ENCODE results near the gene GNG2. TPM values are rescaled to one million over a fixed set of nuclear protein-coding genes. Genes with fewer than 3 reads are reported as not detected.

Gene GNG2
- total RNA-seq, 6 experiments from 2014 or later, result 1.9 to 7.6 (median 3.5) TPM

DNA sequence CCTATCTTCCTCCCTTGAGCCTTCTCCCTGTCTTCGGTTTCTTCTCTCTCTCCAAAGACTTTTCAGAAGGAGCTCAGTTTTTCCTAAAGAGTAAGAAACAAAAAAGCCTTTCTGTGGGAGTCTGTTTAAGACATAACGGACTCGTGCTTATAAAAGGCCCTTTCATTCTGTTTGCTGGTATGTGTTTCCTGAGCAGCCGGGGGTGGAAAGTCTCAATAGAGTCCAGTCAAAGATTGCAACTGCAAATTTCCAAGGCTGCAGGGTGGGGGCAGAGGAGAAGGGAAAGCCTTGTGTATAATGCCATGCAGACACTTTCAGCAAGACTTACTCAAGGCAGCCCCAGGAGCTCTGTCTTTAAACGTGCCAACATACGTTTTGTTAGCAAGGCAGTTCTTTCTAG, 62.2 kb downstream of the GNG2 start:
- intact Hi-C loops (cut with DNase I), result no loop called here
- 37% methylated on average over 6 of the region's 6 CpGs for WGBS (ENCODE audit: insufficient coverage, low coverage, low lambda C conversion rate, missing lambda C conversion rate)
- no peaks in the 10 kb centered on the region for H3K4me1 ChIP-seq
- H3K9me3 ChIP-seq, result no peaks in the 10 kb centered on the region
- no peaks in the 10 kb centered on the region for H3K27me3 ChIP-seq
- TF ChIP-seq, protein P1, sequence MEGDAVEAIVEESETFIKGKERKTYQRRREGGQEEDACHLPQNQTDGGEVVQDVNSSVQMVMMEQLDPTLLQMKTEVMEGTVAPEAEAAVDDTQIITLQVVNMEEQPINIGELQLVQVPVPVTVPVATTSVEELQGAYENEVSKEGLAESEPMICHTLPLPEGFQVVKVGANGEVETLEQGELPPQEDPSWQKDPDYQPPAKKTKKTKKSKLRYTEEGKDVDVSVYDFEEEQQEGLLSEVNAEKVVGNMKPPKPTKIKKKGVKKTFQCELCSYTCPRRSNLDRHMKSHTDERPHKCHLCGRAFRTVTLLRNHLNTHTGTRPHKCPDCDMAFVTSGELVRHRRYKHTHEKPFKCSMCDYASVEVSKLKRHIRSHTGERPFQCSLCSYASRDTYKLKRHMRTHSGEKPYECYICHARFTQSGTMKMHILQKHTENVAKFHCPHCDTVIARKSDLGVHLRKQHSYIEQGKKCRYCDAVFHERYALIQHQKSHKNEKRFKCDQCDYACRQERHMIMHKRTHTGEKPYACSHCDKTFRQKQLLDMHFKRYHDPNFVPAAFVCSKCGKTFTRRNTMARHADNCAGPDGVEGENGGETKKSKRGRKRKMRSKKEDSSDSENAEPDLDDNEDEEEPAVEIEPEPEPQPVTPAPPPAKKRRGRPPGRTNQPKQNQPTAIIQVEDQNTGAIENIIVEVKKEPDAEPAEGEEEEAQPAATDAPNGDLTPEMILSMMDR (IDR thresholded peaks at IDR 0.05), result no peak
- TF ChIP-seq POLR2A (IDR thresholded peaks at IDR 0.05), result no peak
- no peak overlapping the region for H3K4me3 ChIP-seq
- DNase-seq (no peak), ATAC-seq (peak in 2 of 4 donors; percentile 22 to 29)
- no peaks in the 10 kb centered on the region for H3K36me3 ChIP-seq
- no peak overlapping the region for H3K27ac ChIP-seq

DNA sequence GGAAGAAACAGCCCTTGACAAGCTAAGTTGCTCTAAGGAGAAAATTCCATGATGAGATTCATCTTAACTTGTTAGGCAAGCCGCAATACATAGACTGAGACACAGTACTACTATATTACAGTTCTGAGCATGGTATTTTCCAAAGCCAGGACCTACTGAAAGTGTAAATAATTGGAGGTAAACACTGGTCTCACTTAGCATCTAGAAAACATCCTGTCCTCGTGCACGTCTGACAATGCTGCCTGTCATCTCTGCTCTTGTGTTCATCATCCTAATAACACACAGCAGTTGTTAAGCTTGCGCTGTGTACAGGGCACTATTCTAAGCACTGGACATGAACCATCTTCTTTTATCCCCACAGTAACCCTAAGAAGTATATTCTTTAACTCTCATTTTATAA, 64.2 kb downstream of the GNG2 start:
- DNase-seq (no peak), ATAC-seq (no peak)
- no peak overlapping the region for H3K27ac ChIP-seq
- H3K4me1 ChIP-seq, result no peaks in the 10 kb centered on the region
- intact Hi-C loops (cut with DNase I), result no loop called here
- H3K27me3 ChIP-seq, result no peaks in the 10 kb centered on the region
- WGBS (ENCODE audit: insufficient coverage, low coverage, low lambda C conversion rate, missing lambda C conversion rate), result 62% methylated on average over 4 of the region's 4 CpGs
- no peaks in the 10 kb centered on the region for H3K36me3 ChIP-seq
- no peaks in the 10 kb centered on the region for H3K9me3 ChIP-seq
- H3K4me3 ChIP-seq, result no peak overlapping the region
- no peak for TF ChIP-seq POLR2A (IDR thresholded peaks at IDR 0.05)
- TF ChIP-seq, protein P1 (IDR thresholded peaks at IDR 0.05), result no peak

DNA sequence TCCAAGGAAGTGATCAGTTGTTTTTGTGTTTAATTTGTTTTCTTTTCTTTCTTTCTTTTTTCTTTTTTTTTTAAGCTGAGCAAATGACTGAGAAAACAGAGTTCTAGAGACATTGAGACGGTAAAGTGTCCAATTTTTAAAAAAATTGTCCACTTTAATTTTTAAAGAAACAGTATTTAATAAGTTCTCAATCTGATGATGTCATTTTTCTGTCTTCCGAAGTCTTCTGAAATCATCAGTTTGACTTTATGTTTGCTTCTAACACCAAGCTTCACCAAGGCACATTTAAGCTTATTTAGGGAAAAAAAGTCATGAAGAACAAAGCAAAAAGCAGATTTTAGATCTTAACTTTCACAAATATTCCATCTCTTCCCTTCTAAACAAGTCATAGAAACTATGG, 65.6 kb downstream of the GNG2 start:
- ATAC-seq, result no peak
- intact Hi-C loops (cut with DNase I), result no loop called here
- H3K4me3 ChIP-seq, result no peak overlapping the region
- no peak for TF ChIP-seq POLR2A (IDR thresholded peaks at IDR 0.05)
- TF ChIP-seq, protein P1 (IDR thresholded peaks at IDR 0.05), result no peak
- 87% methylated on average over 2 of the region's 2 CpGs for WGBS (ENCODE audit: insufficient coverage, low coverage, low lambda C conversion rate, missing lambda C conversion rate)
- no peaks in the 10 kb centered on the region for H3K4me1 ChIP-seq
- no peaks in the 10 kb centered on the region for H3K9me3 ChIP-seq
- DNase-seq, result no peak
- no peaks in the 10 kb centered on the region for H3K36me3 ChIP-seq
- H3K27ac ChIP-seq, result no peak overlapping the region
- H3K27me3 ChIP-seq, result no peaks in the 10 kb centered on the region

DNA sequence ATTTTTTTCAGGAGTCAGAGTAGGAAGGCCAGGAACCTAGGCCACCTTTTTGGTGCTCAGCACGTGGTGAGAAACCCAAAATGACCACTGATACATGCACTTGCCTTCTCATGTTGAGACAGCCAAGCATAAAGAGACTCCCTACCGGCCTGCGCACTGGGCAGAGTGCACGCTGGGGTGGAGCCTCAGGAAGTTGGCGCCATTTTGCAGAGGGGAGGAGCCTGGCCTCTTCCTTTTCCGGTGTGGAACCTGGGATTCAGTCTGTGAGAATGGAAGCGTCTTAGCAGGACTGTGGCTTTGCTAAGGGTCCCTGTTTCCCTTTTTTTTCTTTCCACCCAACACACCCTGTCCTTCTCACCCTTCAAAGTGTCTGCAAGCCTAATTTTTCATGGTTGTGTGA, 66.0 kb downstream of the GNG2 start:
- Histone ChIP-seq H3K4me3 (no peak overlapping the region), H3K9me3 (no peaks in the 10 kb centered on the region), H3K27me3 (no peaks in the 10 kb centered on the region), H3K27ac (no peak overlapping the region), H3K36me3 (no peaks in the 10 kb centered on the region), H3K4me1 (no peaks in the 10 kb centered on the region)
- TF ChIP-seq, protein P1 (IDR thresholded peaks at IDR 0.05), result no peak
- no peak for TF ChIP-seq POLR2A (IDR thresholded peaks at IDR 0.05)
- 66% methylated on average over 2 of the region's 7 CpGs for WGBS (ENCODE audit: insufficient coverage, low coverage, low lambda C conversion rate, missing lambda C conversion rate)
- no peak for ATAC-seq
- intact Hi-C loops (cut with DNase I), result no loop called here
- no peak for DNase-seq

DNA sequence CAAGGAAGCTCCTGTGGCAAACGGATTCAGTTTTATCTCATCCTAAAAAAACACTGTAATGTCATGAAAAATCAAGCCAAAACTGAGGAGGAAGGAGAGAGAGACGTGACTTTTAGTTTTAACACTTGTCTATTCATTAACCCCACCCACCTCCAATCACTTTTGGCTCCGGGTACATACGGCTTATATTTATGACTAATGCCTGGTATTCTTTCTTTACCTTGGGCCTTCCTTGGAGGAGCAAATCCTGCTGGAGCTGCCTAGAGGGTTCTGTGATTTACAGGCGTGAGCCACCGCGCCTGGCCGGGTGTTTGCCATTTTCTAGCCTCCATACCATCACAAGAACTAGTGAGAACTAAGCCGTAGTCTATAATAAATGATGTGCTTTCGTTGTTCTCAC, 68.2 kb downstream of the GNG2 start:
- TF ChIP-seq POLR2A (IDR thresholded peaks at IDR 0.05), result no peak
- TF ChIP-seq, protein P1 (IDR thresholded peaks at IDR 0.05), result no peak
- ATAC-seq (no peak), DNase-seq (no peak)
- 70% methylated on average over 10 of the region's 10 CpGs for WGBS (ENCODE audit: insufficient coverage, low coverage, low lambda C conversion rate, missing lambda C conversion rate)
- H3K4me3 ChIP-seq, result no peak overlapping the region
- H3K9me3 ChIP-seq, result no peaks in the 10 kb centered on the region
- H3K36me3 ChIP-seq, result no peaks in the 10 kb centered on the region
- no peak overlapping the region for H3K27ac ChIP-seq
- H3K4me1 ChIP-seq, result no peaks in the 10 kb centered on the region
- H3K27me3 ChIP-seq, result no peaks in the 10 kb centered on the region
- intact Hi-C loops (cut with DNase I), result no loop called here
